ENCODE measurements around the gene CA6.

The CA6 gene

DNA sequence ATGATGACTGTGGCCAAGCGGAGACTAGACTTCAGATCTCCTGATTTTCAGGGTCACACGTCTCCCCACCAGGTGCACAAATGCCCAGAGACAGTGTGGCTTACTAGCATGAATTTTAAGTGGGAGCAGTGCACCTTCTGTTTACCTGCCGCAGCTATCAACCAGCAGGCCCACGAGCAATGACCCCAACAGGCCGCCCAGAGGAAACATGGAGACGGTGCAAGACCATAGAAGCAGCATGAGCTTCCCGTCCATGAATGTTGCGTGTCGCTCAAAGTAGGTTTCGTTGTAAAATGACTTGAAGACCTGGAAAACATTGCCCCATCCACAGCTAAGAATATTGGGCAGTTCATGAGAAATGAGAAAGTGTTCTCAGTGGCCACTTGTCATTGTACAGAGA, 77.1 kb downstream of the CA6 start:
- ATAC-seq: no peak
- TF ChIP-seq OSR1 (CRISPR knock-in tag; IDR thresholded peaks at IDR 0.05): no peak
- TF ChIP-seq BACH2 (CRISPR knock-in tag; IDR thresholded peaks at IDR 0.05; ENCODE audit: borderline replicate concordance): no peak

Data from SK-N-SH treated with all-trans-retinoic acid at 6 μM for 48 hours (cell line).